GM23338 (cell line): ENCODE measurements around the gene ST7L. TPM values are rescaled to one million over a fixed set of nuclear protein-coding genes. Genes with fewer than 3 reads are reported as not detected.

Source experiments
- ATAC-seq: fragments of 200-7000 bp; cut with Tn5 transposase; 3 replicates; pipeline ENCODE4 v1.9.1; 2020
- DNase-seq: peaks from one replicate; pipeline ENCODE4 v3.0.0-alpha.2; 2015; ENCODE audit warnings: low spot score
- H2AFZ ChIP-seq: fragments of 200-600 bp; sonication (generic); 2 replicates; pipeline ENCODE4 v1.8.0; 2016; ENCODE audit warnings: antibody characterized with exemption, mild to moderate bottlenecking, moderate library complexity
- H3F3A ChIP-seq: fragments of 200-600 bp; sonication (generic); replicated peaks from 2 replicates; pipeline ENCODE4 v1.8.0; 2017; ENCODE audit warnings: antibody characterized with exemption, mixed run types, low read depth
- H3K27ac ChIP-seq: fragments of 200-600 bp; sonication (generic); 2 replicates; pipeline ENCODE4 v1.6.1; 2016; ENCODE audit warnings: low read depth
- H3K27me3 ChIP-seq: fragments of 200-600 bp; sonication (generic); 2 replicates; pipeline ENCODE4 v1.8.0; 2016; ENCODE audit warnings: mild to moderate bottlenecking, mixed run types, moderate library complexity; ENCODE audit not compliant: insufficient read depth
- H3K36me3 ChIP-seq: fragments of 200-600 bp; sonication (generic); 2 replicates; pipeline ENCODE4 v1.8.0; 2016; ENCODE audit warnings: mild to moderate bottlenecking; ENCODE audit not compliant: insufficient read depth
- H3K4me1 ChIP-seq: fragments of 200-600 bp; sonication (generic); 2 replicates; pipeline ENCODE4 v1.8.0; 2016; ENCODE audit warnings: mild to moderate bottlenecking, moderate library complexity; ENCODE audit not compliant: insufficient read depth
- H3K4me2 ChIP-seq: fragments of 200-600 bp; sonication (generic); 2 replicates; pipeline ENCODE4 v1.7.1; 2017; ENCODE audit warnings: mixed run types
- H3K4me3 ChIP-seq: fragments of 200-600 bp; sonication (generic); 2 replicates; pipeline ENCODE4 v1.6.1; 2016; ENCODE audit warnings: mixed run types
- H3K79me2 ChIP-seq: fragments of 200-600 bp; sonication (generic); replicated peaks from 2 replicates; pipeline ENCODE4 v1.8.0; 2017; ENCODE audit warnings: mild to moderate bottlenecking; ENCODE audit not compliant: insufficient read depth
- H3K9me2 ChIP-seq: fragments of 200-600 bp; sonication (generic); 2 replicates; pipeline ENCODE4 v1.8.0; 2017; ENCODE audit not compliant: insufficient read depth
- H4K20me1 ChIP-seq: fragments of 200-600 bp; sonication (generic); replicated peaks from 2 replicates; pipeline ENCODE4 v1.8.0; 2017; ENCODE audit warnings: mild to moderate bottlenecking; ENCODE audit not compliant: insufficient read depth
- H3K27ac Mint-ChIP-seq: 2 replicates; pipeline ENCODE4 v1.8.0; 2020; ENCODE audit warnings: inconsistent platforms, mild to moderate bottlenecking, moderate library complexity, mixed read lengths
- H3K27me3 Mint-ChIP-seq: 3 replicates; pipeline ENCODE4 v1.8.0; 2022; ENCODE audit warnings: low read depth, mild to moderate bottlenecking, moderate library complexity, mixed read lengths, inconsistent platforms; ENCODE audit not compliant: insufficient read depth, poor library complexity
- H3K36me3 Mint-ChIP-seq: 3 replicates; pipeline ENCODE4 v1.8.0; 2021; ENCODE audit warnings: low read depth, mild to moderate bottlenecking, inconsistent platforms, moderate library complexity, mixed read lengths
- H3K4me1 Mint-ChIP-seq: 3 replicates; pipeline ENCODE4 v1.8.0; 2020; ENCODE audit warnings: mild to moderate bottlenecking, inconsistent platforms, mixed read lengths
- H3K4me3 Mint-ChIP-seq: 3 replicates; pipeline ENCODE4 v1.8.0; 2021; ENCODE audit warnings: moderate library complexity, mild to moderate bottlenecking, inconsistent platforms, mixed read lengths
- H3K9me3 Mint-ChIP-seq: 3 replicates; pipeline ENCODE4 v1.8.0; 2020; ENCODE audit warnings: moderate library complexity, mild to moderate bottlenecking, inconsistent platforms, mixed read lengths
- CREB1 ChIP-seq: fragments of 250-450 bp; sonication (Bioruptor Pico); IDR thresholded peaks from 2 replicates; pipeline ENCODE4 v1.5.0; 2020; ENCODE audit warnings: low read depth, mild to moderate bottlenecking, moderate library complexity
- EZH2 ChIP-seq: fragments of 200-600 bp; sonication (generic); IDR thresholded peaks from one replicate; pipeline ENCODE4 v1.8.0; 2017; ENCODE audit warnings: antibody characterized with exemption, mild to moderate bottlenecking, low read depth; ENCODE audit not compliant: unreplicated experiment
- EZH2phosphoT487 ChIP-seq: fragments of 200-600 bp; sonication (generic); IDR thresholded peaks from one replicate; pipeline ENCODE4 v1.8.1; 2018; ENCODE audit warnings: antibody characterized with exemption; ENCODE audit not compliant: unreplicated experiment
- JUNB ChIP-seq: IDR thresholded peaks from one replicate; pipeline ENCODE4 v1.6.1; 2016; ENCODE audit warnings: antibody characterized with exemption; ENCODE audit not compliant: unreplicated experiment
- NANOG ChIP-seq: IDR thresholded peaks from 2 replicates; pipeline ENCODE4 v1.6.1; 2016; ENCODE audit warnings: antibody characterized with exemption, borderline replicate concordance
- REST ChIP-seq: IDR thresholded peaks from one replicate; pipeline ENCODE4 v1.6.1; 2018; ENCODE audit warnings: antibody characterized with exemption; ENCODE audit not compliant: unreplicated experiment
- ZNF114 ChIP-seq: fragments of 250-450 bp; sonication (Bioruptor Pico); IDR thresholded peaks from 2 replicates; pipeline ENCODE4 v1.5.0; 2020; ENCODE audit warnings: mild to moderate bottlenecking, moderate library complexity
- ZNF331 ChIP-seq: fragments of 250-450 bp; sonication (Bioruptor Pico); IDR thresholded peaks from 2 replicates; pipeline ENCODE4 v1.5.0; 2020; ENCODE audit warnings: low read depth, mild to moderate bottlenecking, moderate library complexity
- ZNF462 ChIP-seq: fragments of 250-450 bp; sonication (Bioruptor Pico); IDR thresholded peaks from 2 replicates; pipeline ENCODE4 v1.5.0; 2020; ENCODE audit warnings: mild to moderate bottlenecking, moderate library complexity
- polyA plus RNA-seq: library from polyadenylated mRNA; unstranded; fragments of >200 nt; fragmentation: Nextera tagmentation; extraction: Ambion mirVana; gene quantifications from 2 replicates; pipeline ENCODE4 v1.2.1, GENCODE V29; 2016
- total RNA-seq: library from RNA; depleted of rRNA; stranded (reverse); fragments of >200 nt; shearing (Covaris generic); gene quantifications from 2 replicates; pipeline ENCODE4 v1.2.3, GENCODE V29; 2014
- TF ChIP-seq, protein P1 (sequence below): IDR thresholded peaks from 2 replicates; pipeline ENCODE4 v1.6.1; 2016; ENCODE audit warnings: antibody characterized with exemption

Gene ST7L
- total and polyA plus RNA-seq, 2 experiments from 2014 or later: 18.2 to 21.0 TPM

DNA sequence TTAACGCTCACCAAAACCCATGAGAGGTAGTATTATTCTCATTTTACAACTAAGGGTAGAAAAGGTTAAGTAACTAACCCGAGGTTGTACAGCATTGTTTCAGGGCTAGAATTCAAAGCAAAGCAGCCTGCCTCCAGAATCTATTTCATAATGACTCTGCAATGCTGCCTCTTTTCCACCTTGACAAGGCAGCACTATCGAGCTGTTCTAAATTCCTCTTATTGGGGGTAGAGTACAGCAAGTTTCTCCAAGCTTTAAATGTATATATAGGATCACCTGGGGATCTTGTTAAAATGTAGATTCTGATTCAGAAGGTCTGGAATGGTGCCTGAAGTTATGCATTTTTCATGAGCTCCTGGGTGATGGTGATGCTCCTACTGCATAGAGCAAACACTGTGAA, 80.1 kb downstream of the ST7L start:
- Mint-ChIP-seq H3K4me3 (no peak overlapping the region), H3K27me3 (peaks cover 4% of the 10 kb centered on the region), H3K36me3 (no peaks in the 10 kb centered on the region), H3K27ac (no peak overlapping the region), H3K4me1 (no peaks in the 10 kb centered on the region), H3K9me3 (no peaks in the 10 kb centered on the region)
- H4K20me1 ChIP-seq: 0 out of 2 replicates have a peak, but pooled peaks cover 5% of the 10 kb centered on the region
- H3K4me3 ChIP-seq: no peak overlapping the region
- H3K27me3 ChIP-seq: no peaks in the 10 kb centered on the region
- no peaks in the 10 kb centered on the region for H3K79me2 ChIP-seq
- no peak overlapping the region for H3K4me2 ChIP-seq
- no peak for DNase-seq
- no peak for TF ChIP-seq EZH2
- TF ChIP-seq JUNB: no peak
- TF ChIP-seq NANOG: no peak
- TF ChIP-seq ZNF331 (CRISPR knock-in tag): no peak
- TF ChIP-seq EZH2phosphoT487: no peak
- H3K9me2 ChIP-seq: no peaks in the 10 kb centered on the region
- H3K4me1 ChIP-seq: no peaks in the 10 kb centered on the region
- H3F3A ChIP-seq: no peaks in the 10 kb centered on the region
- no peak overlapping the region for H3K27ac ChIP-seq
- no peak for ATAC-seq
- no peak overlapping the region for H2AFZ ChIP-seq
- no peaks in the 10 kb centered on the region for H3K36me3 ChIP-seq

DNA sequence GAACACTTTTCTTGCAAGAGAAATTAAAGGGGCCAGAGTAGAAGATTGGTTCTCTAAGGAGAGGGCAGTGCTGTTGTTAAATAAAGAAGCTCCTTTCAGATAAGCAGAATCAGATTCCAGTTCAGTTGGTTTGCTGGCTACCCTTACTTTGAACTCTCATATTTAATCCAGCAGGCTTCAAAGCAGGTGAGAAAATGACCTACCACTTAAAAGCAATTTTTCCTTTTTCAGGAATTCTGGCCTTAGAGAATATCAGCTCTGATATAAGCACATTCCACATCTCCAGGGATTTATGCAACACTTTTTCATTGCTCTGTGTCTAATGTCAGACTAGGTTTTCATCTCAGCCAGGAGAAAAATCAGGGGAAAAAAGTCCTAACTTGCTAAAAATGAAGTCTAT, 81.5 kb downstream of the ST7L start:
- Histone ChIP-seq H3K9me2 (no peaks in the 10 kb centered on the region), H2AFZ (no peak overlapping the region), H3K4me1 (no peaks in the 10 kb centered on the region), H3K79me2 (no peaks in the 10 kb centered on the region), H3K4me3 (no peak overlapping the region), H3K36me3 (no peaks in the 10 kb centered on the region), H3F3A (no peaks in the 10 kb centered on the region), H3K4me2 (no peak overlapping the region), H3K27ac (no peak overlapping the region), H4K20me1 (no peaks in the 10 kb centered on the region), H3K27me3 (no peaks in the 10 kb centered on the region)
- DNase-seq (no peak), ATAC-seq (no peak)
- Mint-ChIP-seq H3K27me3 (peaks cover 4% of the 10 kb centered on the region), H3K27ac (no peak overlapping the region), H3K9me3 (no peaks in the 10 kb centered on the region), H3K36me3 (no peaks in the 10 kb centered on the region), H3K4me3 (no peak overlapping the region), H3K4me1 (no peaks in the 10 kb centered on the region)
- TF ChIP-seq JUNB (no peak), NANOG (no peak), EZH2phosphoT487 (no peak), EZH2 (no peak), REST (no peak), CREB1 (no peak), ZNF462 (CRISPR knock-in tag) (no peak), ZNF331 (CRISPR knock-in tag) (no peak), ZNF114 (CRISPR knock-in tag) (no peak)
- TF ChIP-seq, protein P1, sequence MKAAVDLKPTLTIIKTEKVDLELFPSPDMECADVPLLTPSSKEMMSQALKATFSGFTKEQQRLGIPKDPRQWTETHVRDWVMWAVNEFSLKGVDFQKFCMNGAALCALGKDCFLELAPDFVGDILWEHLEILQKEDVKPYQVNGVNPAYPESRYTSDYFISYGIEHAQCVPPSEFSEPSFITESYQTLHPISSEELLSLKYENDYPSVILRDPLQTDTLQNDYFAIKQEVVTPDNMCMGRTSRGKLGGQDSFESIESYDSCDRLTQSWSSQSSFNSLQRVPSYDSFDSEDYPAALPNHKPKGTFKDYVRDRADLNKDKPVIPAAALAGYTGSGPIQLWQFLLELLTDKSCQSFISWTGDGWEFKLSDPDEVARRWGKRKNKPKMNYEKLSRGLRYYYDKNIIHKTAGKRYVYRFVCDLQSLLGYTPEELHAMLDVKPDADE: no peak
